Inferior parietal cortex (tissue), 1 donor: Measurements from ENCODE around the gene CYP1A2.

Experiments used
- DNase-seq: peaks from one replicate; pipeline ENCODE4 v3.0.0-alpha.2; 2016; ENCODE audit errors: extremely low spot score

Gene CYP1A2

DNA sequence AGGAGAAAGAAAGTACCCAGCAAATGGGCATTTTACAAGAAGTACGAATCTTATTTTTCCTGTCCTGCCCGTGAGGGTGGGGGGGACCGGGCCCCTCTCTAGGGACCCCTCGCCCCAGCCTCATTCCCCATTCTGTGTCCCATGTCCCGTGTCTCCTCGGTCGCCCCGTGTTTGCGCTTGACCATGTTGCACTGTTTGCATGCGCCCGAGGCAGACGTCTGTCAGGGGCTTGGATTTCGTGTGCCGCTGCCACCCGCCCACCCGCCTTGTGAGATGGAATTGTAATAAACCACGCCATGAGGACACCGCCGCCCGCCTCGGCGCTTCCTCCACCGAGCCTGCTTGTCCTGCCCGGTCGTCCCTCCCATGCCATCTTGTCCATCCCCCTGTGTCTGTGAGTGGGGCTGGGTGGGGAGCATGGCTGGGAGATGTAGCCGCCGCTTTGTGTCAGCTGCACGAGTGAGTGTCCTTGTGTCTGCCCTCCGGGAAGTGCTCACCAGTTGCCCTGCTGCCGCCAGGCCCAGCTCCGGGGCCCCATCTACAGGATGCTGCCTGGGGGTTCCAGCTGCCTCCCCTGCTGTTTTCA, 54.3 kb downstream of the CYP1A2 start:
- no peak for DNase-seq

GRCh38 chr15:74804935-74805334, 56.3 kb downstream of the CYP1A2 start:
- no peak for DNase-seq
